IMR-90 (cell line): Measurements from ENCODE around the gene INF2. TPM values are rescaled to one million over a fixed set of nuclear protein-coding genes. Genes with fewer than 3 reads are reported as not detected.

Source experiments
- ATAC-seq: fragments of 200-7000 bp; cut with Tn5 transposase; 2 replicates; pipeline ENCODE4 v1.9.1; 2020; ENCODE audit warnings: low read depth, mild to moderate bottlenecking, moderate library complexity
- BruUV-seq: library from RNA; stranded (reverse); fragments of 400-500 nt; replicated peaks from 2 replicates; lab custom pipeline; 2021; lab: Mats Ljungman, UMichigan
- CTCF ChIA-PET: fragments of 300-600 bp; formaldehyde crosslinking; extraction: SDS; loops from one replicate; lab custom pipeline; 2021; ENCODE audit warnings: antibody characterized with exemption; lab: Yijun Ruan, JAX
- POLR2A ChIA-PET: fragments of 300-600 bp; sonication (Branson Sonifier 250); formaldehyde crosslinking; loops from one replicate; lab custom pipeline; 2022; ENCODE audit warnings: antibody characterized with exemption; ENCODE audit not compliant: unreplicated experiment; lab: Charles Lee
- DNase-seq: peaks from one replicate; pipeline ENCODE4 v3.0.0; 2013
- H2AFZ ChIP-seq: replicated peaks from 2 replicates; pipeline ENCODE3; 2013; ENCODE audit warnings: low read length, mild to moderate bottlenecking; ENCODE audit not compliant: poor library complexity
- H2AK5ac ChIP-seq: 2 replicates; pipeline ENCODE4 v1.6.1; 2013; ENCODE audit warnings: low read depth, low read length, inconsistent platforms
- H2AK9ac ChIP-seq: replicated peaks from 2 replicates; pipeline ENCODE3; 2013; ENCODE audit warnings: mild to moderate bottlenecking, low read depth, low read length, moderate library complexity; ENCODE audit not compliant: poor library complexity
- H2BK120ac ChIP-seq: 2 replicates; pipeline ENCODE4 v1.6.1; 2013; ENCODE audit warnings: low read depth, low read length, inconsistent platforms
- H2BK15ac ChIP-seq: 3 replicates; pipeline ENCODE4 v1.6.1; 2013; ENCODE audit warnings: low read depth, low read length, inconsistent platforms
- H2BK20ac ChIP-seq: 2 replicates; pipeline ENCODE4 v1.6.1; 2013; ENCODE audit warnings: low read depth, mild to moderate bottlenecking, inconsistent platforms, low read length, moderate library complexity
- H2BK5ac ChIP-seq: 2 replicates; pipeline ENCODE4 v1.6.1; 2013; ENCODE audit warnings: mild to moderate bottlenecking, low read depth, low read length, inconsistent platforms; ENCODE audit not compliant: poor library complexity, severe bottlenecking
- H3K14ac ChIP-seq: replicated peaks from 2 replicates; pipeline ENCODE4 v1.6.1; 2013; ENCODE audit warnings: low read depth, low read length, inconsistent platforms
- H3K18ac ChIP-seq: 2 replicates; pipeline ENCODE4 v1.6.1; 2013; ENCODE audit warnings: low read depth, low read length, control low read depth
- H3K23ac ChIP-seq: 2 replicates; pipeline ENCODE4 v1.6.1; 2013; ENCODE audit warnings: low read depth, low read length, inconsistent platforms
- H3K27ac ChIP-seq: 2 replicates; pipeline ENCODE4 v1.5.1; 2013; ENCODE audit warnings: mild to moderate bottlenecking, control low read depth, low read length; ENCODE audit not compliant: insufficient read depth
- H3K27me3 ChIP-seq: 2 replicates; pipeline ENCODE4 v1.6.1; 2013; ENCODE audit warnings: low read length; ENCODE audit not compliant: control insufficient read depth, insufficient read depth
- H3K36me3 ChIP-seq: 2 replicates; pipeline ENCODE4 v1.6.1; 2013; ENCODE audit warnings: low read length, mixed read lengths; ENCODE audit not compliant: control insufficient read depth, insufficient read depth
- H3K4ac ChIP-seq: 2 replicates; pipeline ENCODE4 v1.6.1; 2013; ENCODE audit warnings: low read depth, low read length, inconsistent platforms
- H3K4me1 ChIP-seq: 2 replicates; pipeline ENCODE4 v1.6.1; 2013; ENCODE audit warnings: low read length, mixed read lengths; ENCODE audit not compliant: control insufficient read depth, insufficient read depth
- H3K4me2 ChIP-seq: 2 replicates; pipeline ENCODE4 v1.6.1; 2013; ENCODE audit warnings: low read depth, mild to moderate bottlenecking, control low read depth, low read length, moderate library complexity
- H3K4me3 ChIP-seq: 2 replicates; pipeline ENCODE4 v1.5.1; 2013; ENCODE audit warnings: low read depth, mild to moderate bottlenecking, control low read depth, low read length, moderate library complexity; ENCODE audit not compliant: insufficient read depth
- H3K56ac ChIP-seq: 2 replicates; pipeline ENCODE4 v1.6.1; 2013; ENCODE audit warnings: low read length, inconsistent platforms; ENCODE audit not compliant: insufficient read depth; ENCODE audit errors: extremely low read depth
- H3K79me1 ChIP-seq, 2 experiments: 2 replicates each; pipeline ENCODE4 v1.6.1; 2013; ENCODE audit warnings: low read length in 2 of 2, inconsistent platforms in 1 of 2, low read depth in 1 of 2
- H3K9ac ChIP-seq: 2 replicates; pipeline ENCODE4 v1.6.1; 2013; ENCODE audit warnings: low read depth, low read length, control low read depth
- H3K9me1 ChIP-seq: 2 replicates; pipeline ENCODE4 v1.6.1; 2013; ENCODE audit warnings: low read length, inconsistent platforms; ENCODE audit not compliant: insufficient read depth
- H3K9me3 ChIP-seq: 2 replicates; pipeline ENCODE4 v1.6.1; 2013; ENCODE audit warnings: low read length; ENCODE audit not compliant: control insufficient read depth, insufficient read depth
- H4K20me1 ChIP-seq: 2 replicates; pipeline ENCODE4 v1.6.1; 2013; ENCODE audit warnings: low read length, inconsistent platforms; ENCODE audit not compliant: insufficient read depth
- H4K5ac ChIP-seq: 2 replicates; pipeline ENCODE4 v1.6.1; 2013; ENCODE audit warnings: mild to moderate bottlenecking, low read depth, low read length, control low read depth
- H4K8ac ChIP-seq, 2 experiments: 2 replicates each; pipeline ENCODE4 v1.6.1; 2013; ENCODE audit warnings: low read depth in 2 of 2, low read length in 2 of 2, control low read depth in 1 of 2, inconsistent platforms in 1 of 2
- H4K91ac ChIP-seq: 2 replicates; pipeline ENCODE4 v1.6.1; 2013; ENCODE audit warnings: low read depth, low read length, inconsistent platforms; ENCODE audit not compliant: insufficient read depth
- BHLHE40 ChIP-seq: fragments of 150-350 bp; IDR thresholded peaks from 2 replicates; pipeline ENCODE4 v1.6.1; 2016; ENCODE audit warnings: mild to moderate bottlenecking, low read depth, low read length
- CEBPB ChIP-seq: IDR thresholded peaks from 2 replicates; pipeline ENCODE4 v1.6.1; 2012; ENCODE audit warnings: low read depth, low read length, improper control_type of control experiment
- CHD1 ChIP-seq: IDR thresholded peaks from 2 replicates; pipeline ENCODE4 v1.6.1; 2012; ENCODE audit warnings: low read depth, low read length, improper control_type of control experiment
- FOS ChIP-seq: fragments of 150-350 bp; IDR thresholded peaks from 2 replicates; pipeline ENCODE4 v1.6.1; 2016; ENCODE audit warnings: low read depth, low read length
- MAFK ChIP-seq: IDR thresholded peaks from 2 replicates; pipeline ENCODE4 v1.6.1; 2012; ENCODE audit warnings: low read depth, low read length, improper control_type of control experiment
- MXI1 ChIP-seq: IDR thresholded peaks from 2 replicates; pipeline ENCODE4 v1.6.1; 2012; ENCODE audit warnings: low read depth, mild to moderate bottlenecking, low read length, moderate library complexity, borderline replicate concordance
- POLR2A ChIP-seq: IDR thresholded peaks from 2 replicates; pipeline ENCODE4 v1.6.1; 2012; ENCODE audit warnings: mild to moderate bottlenecking, low read depth, low read length
- RAD21 ChIP-seq: IDR thresholded peaks from 2 replicates; pipeline ENCODE4 v1.6.1; 2012; ENCODE audit warnings: low read length, improper control_type of control experiment
- RCOR1 ChIP-seq: IDR thresholded peaks from 2 replicates; pipeline ENCODE4 v1.6.1; 2012; ENCODE audit warnings: mild to moderate bottlenecking, low read length, improper control_type of control experiment; ENCODE audit not compliant: insufficient replicate concordance
- SMC3 ChIP-seq: fragments of 150-350 bp; IDR thresholded peaks from 2 replicates; pipeline ENCODE4 v1.6.1; 2016; ENCODE audit warnings: low read depth, mild to moderate bottlenecking, antibody characterized with exemption, low read length, moderate library complexity
- WGBS, 2 experiments: methylation state at CpG; one replicate each; pipeline versions ENCODE4 v1.1.5 to v1.1.7; 2013; ENCODE audit warnings: missing lambda C conversion rate in 2 of 2; ENCODE audit not compliant: insufficient read length in 1 of 2; ENCODE audit errors: extremely low coverage in 2 of 2; 5-methylcytosine and 5-hydroxymethylcytosine counted together
- dilution Hi-C: fragments of 300-500 bp; cut with HindIII; formaldehyde crosslinking; loops from one replicate; pipeline ENCODE4 v1.14.3; 2018; ENCODE audit warnings: low sequenced_read_pairs; ENCODE audit not compliant: unreplicated experiment
- in situ Hi-C: fragments of 300-500 bp; cut with MboI; formaldehyde crosslinking; loops from 3 replicates; pipeline ENCODE4 v1.14.3; 2019; ENCODE audit warnings: low sequenced_read_pairs, inconsistent platforms, mixed read lengths
- intact Hi-C: fragments of 100-400 bp; cut with micrococcal nuclease; formaldehyde crosslinking; loops from 2 replicates; pipeline ENCODE4 v1.10.0; 2022
- polyA plus RNA-seq, 3 experiments: library from polyadenylated mRNA; depleted of rRNA; stranded (reverse); fragments of >200 nt; gene quantifications; 2 replicates each; pipeline ENCODE4 v1.2.3, GENCODE V29; 2012; ENCODE audit warnings: low replicate concordance in 1 of 3
- total RNA-seq: library from RNA; depleted of rRNA; stranded (reverse); fragments of >200 nt; gene quantifications from 2 replicates; pipeline ENCODE4 v1.2.3, GENCODE V29; 2012
- TF ChIP-seq, protein P1 (sequence below): conservative IDR thresholded peaks from 2 replicates; pipeline ENCODE4 v1.5.1; 2012; ENCODE audit warnings: mild to moderate bottlenecking, low read depth, low read length, improper control_type of control experiment

The INF2 gene
- total and polyA plus RNA-seq, 2 of the 4 experiments (the other 2 are of a cell fraction) = 16.8 to 62.1 TPM

DNA sequence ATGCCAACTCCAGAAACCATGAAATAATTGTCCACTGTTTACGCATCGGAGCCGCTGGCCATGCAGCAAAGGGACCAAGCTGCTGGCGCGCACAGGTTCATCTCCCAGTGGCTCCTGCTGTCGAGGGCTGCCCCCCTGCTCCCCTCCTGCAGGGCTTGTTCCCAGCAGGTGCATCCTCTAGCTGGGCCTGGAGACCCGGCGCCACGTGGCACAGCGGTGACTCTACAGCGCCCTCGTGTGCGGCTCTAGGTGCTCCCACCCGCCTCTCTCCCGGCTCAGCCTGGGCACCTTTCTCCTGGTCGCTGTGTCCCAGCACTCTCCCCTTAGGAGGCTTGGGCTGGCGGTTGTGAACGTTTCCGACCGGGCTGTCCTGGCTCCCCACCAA lies 37.5 kb upstream of the INF2 start:
- no peak overlapping the region for H2BK20ac ChIP-seq
- H3K23ac ChIP-seq = no peak overlapping the region
- H3K56ac ChIP-seq = no peak overlapping the region
- H3K14ac ChIP-seq = no peak overlapping the region
- CTCF ChIA-PET = interaction anchor here (1.1 kb wide), 1 partner anchor 29 kb away, joined by 3 read pairs; no protein-coding TSS in a partner anchor
- no peak overlapping the region for H2BK5ac ChIP-seq
- no peak overlapping the region for H3K4me3 ChIP-seq
- dilution Hi-C loops (no loop called here), intact Hi-C loops (loop anchor here (5.0 kb wide), 2 partner anchors 35 to 70 kb away; partner anchors contain the start of genes ADSS1 and INF2), in situ Hi-C loops (no loop called here)
- no peak overlapping the region for H2AK5ac ChIP-seq
- no peak overlapping the region for H3K27ac ChIP-seq
- H2AK9ac ChIP-seq = no peak overlapping the region
- H3K36me3 ChIP-seq = no peaks in the 10 kb centered on the region
- no peaks in the 10 kb centered on the region for H4K20me1 ChIP-seq
- peaks cover 12% of the 10 kb centered on the region for H3K27me3 ChIP-seq
- no peaks in the 10 kb centered on the region for H3K9me1 ChIP-seq
- H3K9ac ChIP-seq = no peak overlapping the region
- DNase-seq = no peak
- H3K79me1 ChIP-seq = no peaks in the 10 kb centered on the region
- peaks cover 19% of the 10 kb centered on the region for H3K9me3 ChIP-seq
- H2BK15ac ChIP-seq = no peak overlapping the region
- H2AFZ ChIP-seq = no peak overlapping the region
- H4K8ac ChIP-seq = no peak overlapping the region
- no peak overlapping the region for H4K5ac ChIP-seq
- H3K18ac ChIP-seq = no peak overlapping the region
- H2BK120ac ChIP-seq = no peak overlapping the region
- H3K4me1 ChIP-seq = 0 out of 2 replicates have a peak, but pooled peaks cover 2% of the 10 kb centered on the region
- POLR2A ChIA-PET = no interaction called here
- BruUV-seq = no TSS peak
- no peak overlapping the region for H4K91ac ChIP-seq
- no peak overlapping the region for H3K4me2 ChIP-seq
- no peak for TF ChIP-seq CEBPB
- no peak for TF ChIP-seq MAFK
- TF ChIP-seq RAD21 = no peak
- no peak for TF ChIP-seq BHLHE40
- no peak for TF ChIP-seq FOS
- TF ChIP-seq, protein P1, sequence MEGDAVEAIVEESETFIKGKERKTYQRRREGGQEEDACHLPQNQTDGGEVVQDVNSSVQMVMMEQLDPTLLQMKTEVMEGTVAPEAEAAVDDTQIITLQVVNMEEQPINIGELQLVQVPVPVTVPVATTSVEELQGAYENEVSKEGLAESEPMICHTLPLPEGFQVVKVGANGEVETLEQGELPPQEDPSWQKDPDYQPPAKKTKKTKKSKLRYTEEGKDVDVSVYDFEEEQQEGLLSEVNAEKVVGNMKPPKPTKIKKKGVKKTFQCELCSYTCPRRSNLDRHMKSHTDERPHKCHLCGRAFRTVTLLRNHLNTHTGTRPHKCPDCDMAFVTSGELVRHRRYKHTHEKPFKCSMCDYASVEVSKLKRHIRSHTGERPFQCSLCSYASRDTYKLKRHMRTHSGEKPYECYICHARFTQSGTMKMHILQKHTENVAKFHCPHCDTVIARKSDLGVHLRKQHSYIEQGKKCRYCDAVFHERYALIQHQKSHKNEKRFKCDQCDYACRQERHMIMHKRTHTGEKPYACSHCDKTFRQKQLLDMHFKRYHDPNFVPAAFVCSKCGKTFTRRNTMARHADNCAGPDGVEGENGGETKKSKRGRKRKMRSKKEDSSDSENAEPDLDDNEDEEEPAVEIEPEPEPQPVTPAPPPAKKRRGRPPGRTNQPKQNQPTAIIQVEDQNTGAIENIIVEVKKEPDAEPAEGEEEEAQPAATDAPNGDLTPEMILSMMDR = no peak
- no peak for TF ChIP-seq MXI1
- no peak for TF ChIP-seq POLR2A
- TF ChIP-seq SMC3 = no peak
- TF ChIP-seq CHD1 = no peak
- TF ChIP-seq RCOR1 = no peak
- 86% methylated on average over 15 of the region's 20 CpGs; no CpG with 5 or more reads in 1 of the 2 experiments for WGBS, 2 experiments
- no peak for ATAC-seq
- no peak overlapping the region for H3K4ac ChIP-seq
